Measurements from ENCODE around the gene GPATCH3.

GPATCH3 gene

DNA sequence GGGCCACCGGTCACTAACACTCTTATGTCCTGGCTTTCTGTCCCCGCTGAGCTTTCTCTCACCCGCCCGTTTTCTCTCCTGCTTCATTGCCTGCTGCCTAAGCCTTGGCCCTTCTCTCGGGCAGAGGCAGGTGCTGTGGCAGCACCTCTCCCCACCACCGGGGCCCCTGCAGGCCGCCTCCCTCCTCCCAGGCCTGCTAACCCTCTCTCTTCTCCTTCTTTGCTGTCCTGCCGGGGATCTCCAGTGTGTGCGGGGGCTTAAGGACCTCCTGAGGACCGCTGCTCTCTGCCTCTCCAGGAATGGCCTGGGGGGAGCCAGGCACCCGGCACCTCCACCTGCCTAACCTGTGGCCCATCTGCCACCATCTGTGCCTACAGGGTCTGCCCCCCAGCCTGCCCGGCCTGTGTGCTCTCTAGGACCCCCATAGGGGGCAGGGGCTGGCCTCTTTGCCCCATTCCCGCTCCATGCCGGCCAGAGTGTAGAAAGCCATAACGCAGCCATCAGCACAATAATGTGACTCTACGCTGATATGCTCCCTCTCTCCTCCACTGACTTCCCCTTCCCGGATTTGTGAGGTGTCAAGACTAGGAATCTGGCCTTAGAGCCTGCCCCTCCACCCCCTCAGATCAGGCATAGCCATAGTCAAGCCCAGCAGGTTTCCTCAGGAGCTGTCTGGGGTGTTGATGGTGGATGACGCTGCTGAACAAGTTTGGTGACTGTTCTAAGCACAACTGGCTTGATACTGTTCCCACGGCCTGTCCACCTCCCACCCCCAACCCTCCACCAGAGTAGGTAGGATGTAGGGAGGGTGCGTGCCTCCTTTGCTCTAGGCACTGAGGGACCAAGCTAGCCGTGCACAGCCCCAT is 43.4 kb downstream of the GPATCH3 start:
- no peaks in the 10 kb centered on the region for H3K4me1 ChIP-seq
- H3K36me3 ChIP-seq: peaks cover 29 to 66% (median 45%) of the 10 kb centered on the region in 3 donors
- no peaks in the 10 kb centered on the region for H3K27me3 ChIP-seq
- no peak for DNase-seq
- no peaks in the 10 kb centered on the region for H3K9me3 ChIP-seq
- intact Hi-C loops (cut with DNase I; ENCODE audit: low total_unique reads): no loop called here
- TF ChIP-seq, protein P1, sequence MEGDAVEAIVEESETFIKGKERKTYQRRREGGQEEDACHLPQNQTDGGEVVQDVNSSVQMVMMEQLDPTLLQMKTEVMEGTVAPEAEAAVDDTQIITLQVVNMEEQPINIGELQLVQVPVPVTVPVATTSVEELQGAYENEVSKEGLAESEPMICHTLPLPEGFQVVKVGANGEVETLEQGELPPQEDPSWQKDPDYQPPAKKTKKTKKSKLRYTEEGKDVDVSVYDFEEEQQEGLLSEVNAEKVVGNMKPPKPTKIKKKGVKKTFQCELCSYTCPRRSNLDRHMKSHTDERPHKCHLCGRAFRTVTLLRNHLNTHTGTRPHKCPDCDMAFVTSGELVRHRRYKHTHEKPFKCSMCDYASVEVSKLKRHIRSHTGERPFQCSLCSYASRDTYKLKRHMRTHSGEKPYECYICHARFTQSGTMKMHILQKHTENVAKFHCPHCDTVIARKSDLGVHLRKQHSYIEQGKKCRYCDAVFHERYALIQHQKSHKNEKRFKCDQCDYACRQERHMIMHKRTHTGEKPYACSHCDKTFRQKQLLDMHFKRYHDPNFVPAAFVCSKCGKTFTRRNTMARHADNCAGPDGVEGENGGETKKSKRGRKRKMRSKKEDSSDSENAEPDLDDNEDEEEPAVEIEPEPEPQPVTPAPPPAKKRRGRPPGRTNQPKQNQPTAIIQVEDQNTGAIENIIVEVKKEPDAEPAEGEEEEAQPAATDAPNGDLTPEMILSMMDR (IDR thresholded peaks at IDR 0.05): no peak
- no peak overlapping the region for H3K27ac ChIP-seq
- H3K4me3 ChIP-seq: no peak overlapping the region

DNA sequence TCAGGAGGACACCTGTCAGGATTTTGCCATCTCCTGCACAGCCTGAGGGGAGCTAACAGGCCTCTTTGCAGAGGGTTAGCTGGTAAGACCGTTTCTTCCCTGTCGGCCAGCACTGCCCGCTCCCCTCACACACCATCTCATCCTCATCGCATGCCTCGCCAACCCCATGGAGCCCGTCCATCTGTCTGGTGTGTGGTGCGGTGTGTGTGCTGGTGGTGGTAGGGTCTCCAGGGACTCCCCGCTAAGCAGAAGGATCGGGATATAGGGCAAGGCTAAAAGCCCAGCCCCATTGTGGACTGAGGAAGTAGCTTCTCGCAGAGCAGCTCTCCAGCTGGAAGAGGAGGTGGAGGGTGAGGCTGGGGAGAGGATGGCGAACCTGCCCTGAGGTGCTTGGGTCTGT is 44.1 kb downstream of the GPATCH3 start:
- no peaks in the 10 kb centered on the region for H3K27me3 ChIP-seq
- H3K27ac ChIP-seq: no peak overlapping the region
- no peak overlapping the region for H3K4me3 ChIP-seq
- intact Hi-C loops (cut with DNase I; ENCODE audit: low total_unique reads): no loop called here
- H3K36me3 ChIP-seq: peaks cover 34 to 73% (median 52%) of the 10 kb centered on the region in 3 donors
- H3K9me3 ChIP-seq: no peaks in the 10 kb centered on the region
- TF ChIP-seq, protein P1 (IDR thresholded peaks at IDR 0.05): no peak
- H3K4me1 ChIP-seq: no peaks in the 10 kb centered on the region
- DNase-seq: no peak

DNA sequence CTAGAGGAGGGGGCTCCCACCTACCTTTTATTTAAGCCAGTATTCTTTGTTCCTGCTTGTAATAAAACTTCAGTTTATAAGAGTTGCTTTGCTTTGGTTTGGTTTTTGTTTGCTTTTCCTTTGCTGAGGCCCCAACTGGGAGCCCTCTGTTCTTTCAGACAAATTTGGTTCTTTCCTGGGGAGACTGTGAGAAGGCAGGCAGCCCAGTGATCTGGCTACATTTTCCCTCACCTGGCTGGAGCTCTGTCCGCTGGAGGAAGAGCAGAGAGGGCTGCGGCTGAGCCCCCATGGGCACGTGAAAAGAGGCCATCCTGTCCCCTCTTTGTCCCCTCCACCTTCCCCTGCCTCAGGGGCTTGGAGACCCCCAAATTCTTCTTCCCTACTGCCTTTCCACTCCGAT is 44.6 kb downstream of the GPATCH3 start:
- intact Hi-C loops (cut with DNase I; ENCODE audit: low total_unique reads): no loop called here
- TF ChIP-seq, protein P1 (IDR thresholded peaks at IDR 0.05): no peak
- no peak overlapping the region for H3K4me3 ChIP-seq
- H3K9me3 ChIP-seq: no peaks in the 10 kb centered on the region
- H3K27me3 ChIP-seq: no peaks in the 10 kb centered on the region
- H3K4me1 ChIP-seq: no peaks in the 10 kb centered on the region
- peaks cover 39 to 78% (median 57%) of the 10 kb centered on the region in 3 donors for H3K36me3 ChIP-seq
- DNase-seq: no peak
- no peak overlapping the region for H3K27ac ChIP-seq

DNA sequence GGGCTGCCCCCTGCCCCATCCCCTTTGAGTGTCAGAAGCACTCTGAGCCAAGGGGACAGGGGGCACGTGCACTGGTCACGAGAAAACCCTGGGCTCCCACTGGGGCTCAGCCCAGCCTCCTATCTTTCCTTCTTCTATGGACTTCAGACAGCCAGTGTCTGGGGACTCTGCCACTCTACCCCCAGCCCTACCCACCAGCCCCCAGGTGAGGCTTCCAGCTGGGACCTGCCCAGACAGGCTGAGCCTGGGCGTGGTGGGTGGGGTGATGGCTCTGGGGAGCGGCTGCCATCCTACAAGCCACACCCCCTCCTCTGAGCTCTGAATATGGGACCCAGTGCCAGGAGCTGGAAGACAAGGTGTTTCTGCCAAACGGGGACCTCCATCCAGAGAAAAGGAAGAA is 45.4 kb downstream of the GPATCH3 start:
- no peak overlapping the region for H3K4me3 ChIP-seq
- H3K27ac ChIP-seq: no peak overlapping the region
- H3K36me3 ChIP-seq: peaks cover 46 to 85% (median 65%) of the 10 kb centered on the region in 3 donors
- DNase-seq: no peak
- H3K27me3 ChIP-seq: no peaks in the 10 kb centered on the region
- no peaks in the 10 kb centered on the region for H3K9me3 ChIP-seq
- TF ChIP-seq, protein P1 (IDR thresholded peaks at IDR 0.05): no peak
- H3K4me1 ChIP-seq: no peaks in the 10 kb centered on the region
- intact Hi-C loops (cut with DNase I; ENCODE audit: low total_unique reads): no loop called here

DNA sequence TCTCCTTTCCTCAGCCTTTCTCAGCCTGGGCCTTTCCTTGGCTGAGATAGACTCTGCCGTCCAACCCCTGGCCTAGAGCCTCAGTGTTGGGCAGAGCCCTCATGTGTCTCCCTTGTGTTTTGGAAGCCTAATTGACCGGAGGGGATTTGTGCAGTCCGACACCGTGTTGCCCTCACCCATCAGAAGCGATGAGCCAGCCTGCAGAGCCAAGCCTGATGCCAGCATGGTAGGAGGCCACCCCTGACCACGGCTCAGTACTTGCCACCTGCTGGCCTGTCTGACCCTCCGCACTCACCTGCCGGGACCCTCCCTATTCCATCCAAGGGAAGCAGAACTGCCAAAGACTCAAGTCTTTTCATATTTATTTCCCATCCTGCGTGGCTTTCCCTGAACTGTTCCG is 46.7 kb downstream of the GPATCH3 start:
- no peaks in the 10 kb centered on the region for H3K9me3 ChIP-seq
- intact Hi-C loops (cut with DNase I; ENCODE audit: low total_unique reads): loop anchor here (2.0 kb wide), 1 partner anchor 25 kb away; no protein-coding TSS in a partner anchor
- H3K4me1 ChIP-seq: peaks cover 0 to 10% (median 9%) of the 10 kb centered on the region in 4 donors
- TF ChIP-seq, protein P1 (IDR thresholded peaks at IDR 0.05): no peak
- H3K36me3 ChIP-seq: peaks cover 58 to 98% (median 78%) of the 10 kb centered on the region in 3 donors
- no peaks in the 10 kb centered on the region for H3K27me3 ChIP-seq
- H3K4me3 ChIP-seq: no peak overlapping the region
- no peak for DNase-seq
- H3K27ac ChIP-seq: no peak overlapping the region
